HL-60 (cell line): ENCODE results near the gene FNIP2.

Experiments used
- DNase-seq, 2 experiments: peaks; one replicate each; pipeline ENCODE4 v3.0.0-alpha.2; 2010 to 2020; ENCODE audit warnings: low read depth in 1 of 2, low spot score in 1 of 2
- H3K27ac ChIP-seq: fragments of 250-450 bp; sonication (Bioruptor Pico); replicated peaks from 2 replicates; pipeline ENCODE4 v1.5.1; 2020; ENCODE audit warnings: mild to moderate bottlenecking, moderate library complexity
- H3K27me3 ChIP-seq: fragments of 250-450 bp; sonication (Bioruptor Pico); 2 replicates; pipeline ENCODE4 v1.5.1; 2021; ENCODE audit warnings: mild to moderate bottlenecking, moderate library complexity; ENCODE audit not compliant: insufficient read depth, poor library complexity, severe bottlenecking
- H3K4me3 ChIP-seq: replicated peaks from 2 replicates; pipeline ENCODE4 v1.5.1; 2011; ENCODE audit warnings: mild to moderate bottlenecking, control low read depth, low read length; ENCODE audit not compliant: insufficient read depth
- GABPA ChIP-seq: IDR thresholded peaks from 2 replicates; pipeline ENCODE4 v1.6.1; 2012; ENCODE audit warnings: low read depth
- POLR2AphosphoS5 ChIP-seq: IDR thresholded peaks from 2 replicates; pipeline ENCODE4 v1.6.1; 2012; ENCODE audit warnings: low read depth
- SPI1 ChIP-seq: IDR thresholded peaks from 2 replicates; pipeline ENCODE4 v1.6.1; 2012; ENCODE audit warnings: low read depth, mild to moderate bottlenecking, borderline replicate concordance
- TF ChIP-seq, protein P1 (sequence below): IDR thresholded peaks from 2 replicates; pipeline ENCODE4 v1.6.1; 2012; ENCODE audit warnings: low read depth; ENCODE audit not compliant: insufficient replicate concordance
- TF ChIP-seq, protein P2 (sequence below): IDR thresholded peaks from one replicate; pipeline ENCODE4 v1.5.1; 2011; ENCODE audit warnings: low read length, control low read depth, inconsistent platforms; ENCODE audit not compliant: insufficient read depth

Gene FNIP2

DNA sequence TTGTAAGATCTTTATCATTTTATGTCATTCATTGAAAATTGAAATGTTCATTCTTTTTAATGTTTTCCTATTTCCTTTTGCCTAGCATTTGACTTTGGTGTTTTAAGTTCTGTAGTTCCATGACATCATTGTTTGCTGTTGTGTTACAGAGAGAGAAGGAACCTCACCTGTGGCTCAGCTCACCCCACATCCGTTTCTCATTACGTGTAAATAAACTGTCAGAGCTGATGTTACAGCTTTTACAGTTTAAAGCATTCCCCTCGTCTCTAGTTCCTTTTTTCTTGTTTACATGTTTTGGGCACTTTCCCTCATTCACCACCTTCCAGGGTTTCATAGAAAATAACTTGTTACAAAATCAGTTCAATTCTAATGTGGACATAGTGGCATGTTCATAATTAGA lies 137.2 kb downstream of the FNIP2 start:
- H3K27me3 ChIP-seq, result no peaks in the 10 kb centered on the region
- no peak overlapping the region for H3K4me3 ChIP-seq
- peak in 1 of 2 experiments; percentile 15 for DNase-seq
- no peak overlapping the region for H3K27ac ChIP-seq
- TF ChIP-seq, protein P1, sequence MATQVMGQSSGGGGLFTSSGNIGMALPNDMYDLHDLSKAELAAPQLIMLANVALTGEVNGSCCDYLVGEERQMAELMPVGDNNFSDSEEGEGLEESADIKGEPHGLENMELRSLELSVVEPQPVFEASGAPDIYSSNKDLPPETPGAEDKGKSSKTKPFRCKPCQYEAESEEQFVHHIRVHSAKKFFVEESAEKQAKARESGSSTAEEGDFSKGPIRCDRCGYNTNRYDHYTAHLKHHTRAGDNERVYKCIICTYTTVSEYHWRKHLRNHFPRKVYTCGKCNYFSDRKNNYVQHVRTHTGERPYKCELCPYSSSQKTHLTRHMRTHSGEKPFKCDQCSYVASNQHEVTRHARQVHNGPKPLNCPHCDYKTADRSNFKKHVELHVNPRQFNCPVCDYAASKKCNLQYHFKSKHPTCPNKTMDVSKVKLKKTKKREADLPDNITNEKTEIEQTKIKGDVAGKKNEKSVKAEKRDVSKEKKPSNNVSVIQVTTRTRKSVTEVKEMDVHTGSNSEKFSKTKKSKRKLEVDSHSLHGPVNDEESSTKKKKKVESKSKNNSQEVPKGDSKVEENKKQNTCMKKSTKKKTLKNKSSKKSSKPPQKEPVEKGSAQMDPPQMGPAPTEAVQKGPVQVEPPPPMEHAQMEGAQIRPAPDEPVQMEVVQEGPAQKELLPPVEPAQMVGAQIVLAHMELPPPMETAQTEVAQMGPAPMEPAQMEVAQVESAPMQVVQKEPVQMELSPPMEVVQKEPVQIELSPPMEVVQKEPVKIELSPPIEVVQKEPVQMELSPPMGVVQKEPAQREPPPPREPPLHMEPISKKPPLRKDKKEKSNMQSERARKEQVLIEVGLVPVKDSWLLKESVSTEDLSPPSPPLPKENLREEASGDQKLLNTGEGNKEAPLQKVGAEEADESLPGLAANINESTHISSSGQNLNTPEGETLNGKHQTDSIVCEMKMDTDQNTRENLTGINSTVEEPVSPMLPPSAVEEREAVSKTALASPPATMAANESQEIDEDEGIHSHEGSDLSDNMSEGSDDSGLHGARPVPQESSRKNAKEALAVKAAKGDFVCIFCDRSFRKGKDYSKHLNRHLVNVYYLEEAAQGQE, result no peak
- TF ChIP-seq, protein P2, sequence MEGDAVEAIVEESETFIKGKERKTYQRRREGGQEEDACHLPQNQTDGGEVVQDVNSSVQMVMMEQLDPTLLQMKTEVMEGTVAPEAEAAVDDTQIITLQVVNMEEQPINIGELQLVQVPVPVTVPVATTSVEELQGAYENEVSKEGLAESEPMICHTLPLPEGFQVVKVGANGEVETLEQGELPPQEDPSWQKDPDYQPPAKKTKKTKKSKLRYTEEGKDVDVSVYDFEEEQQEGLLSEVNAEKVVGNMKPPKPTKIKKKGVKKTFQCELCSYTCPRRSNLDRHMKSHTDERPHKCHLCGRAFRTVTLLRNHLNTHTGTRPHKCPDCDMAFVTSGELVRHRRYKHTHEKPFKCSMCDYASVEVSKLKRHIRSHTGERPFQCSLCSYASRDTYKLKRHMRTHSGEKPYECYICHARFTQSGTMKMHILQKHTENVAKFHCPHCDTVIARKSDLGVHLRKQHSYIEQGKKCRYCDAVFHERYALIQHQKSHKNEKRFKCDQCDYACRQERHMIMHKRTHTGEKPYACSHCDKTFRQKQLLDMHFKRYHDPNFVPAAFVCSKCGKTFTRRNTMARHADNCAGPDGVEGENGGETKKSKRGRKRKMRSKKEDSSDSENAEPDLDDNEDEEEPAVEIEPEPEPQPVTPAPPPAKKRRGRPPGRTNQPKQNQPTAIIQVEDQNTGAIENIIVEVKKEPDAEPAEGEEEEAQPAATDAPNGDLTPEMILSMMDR, result no peak
- no peak for TF ChIP-seq SPI1
- no peak for TF ChIP-seq POLR2AphosphoS5
- TF ChIP-seq GABPA, result no peak

DNA sequence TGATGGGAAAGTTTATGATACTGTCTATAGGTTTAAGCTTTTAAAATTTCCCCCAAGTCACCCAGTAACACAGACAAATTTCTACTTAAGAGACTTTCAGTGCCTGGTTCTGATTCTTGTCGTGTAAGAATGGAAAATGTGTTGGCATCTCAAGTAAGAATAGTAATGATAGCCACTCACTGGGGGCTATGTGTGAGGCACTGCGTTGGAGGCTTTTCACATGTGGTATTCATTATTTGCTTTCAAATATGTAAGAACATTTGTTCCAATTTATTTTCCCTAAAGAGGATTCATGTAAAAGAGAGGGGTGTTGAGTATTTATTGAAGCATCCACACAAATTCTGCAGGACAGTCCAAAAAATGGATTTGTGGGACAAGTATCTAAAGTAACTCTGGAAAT lies 143.6 kb downstream of the FNIP2 start:
- Histone ChIP-seq H3K27me3 (no peaks in the 10 kb centered on the region), H3K27ac (no peak overlapping the region), H3K4me3 (no peak overlapping the region)
- no peak for DNase-seq
- TF ChIP-seq GABPA, result no peak

DNA sequence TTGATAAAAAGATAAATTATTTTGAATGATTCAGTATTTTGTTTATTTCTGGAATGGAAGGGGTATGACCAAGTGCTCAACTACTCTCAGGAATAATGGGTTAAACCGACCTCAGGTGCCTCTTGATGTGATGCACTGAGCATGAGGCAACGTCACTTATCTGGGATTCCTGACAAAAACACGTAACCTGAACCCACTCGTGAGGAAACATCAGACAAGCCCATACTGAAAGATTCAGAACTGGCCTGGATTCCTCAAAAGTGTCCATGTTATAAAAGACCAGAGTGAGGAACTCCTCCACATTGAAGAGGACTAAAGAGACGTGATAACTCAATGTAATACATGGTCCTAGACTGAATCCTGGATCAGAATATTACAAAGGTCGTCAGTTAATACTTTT lies 144.0 kb downstream of the FNIP2 start:
- H3K4me3 ChIP-seq, result no peak overlapping the region
- no peak for DNase-seq
- H3K27ac ChIP-seq, result no peak overlapping the region
- H3K27me3 ChIP-seq, result no peaks in the 10 kb centered on the region
- TF ChIP-seq GABPA (no peak), SPI1 (no peak), POLR2AphosphoS5 (no peak)
- TF ChIP-seq, protein P2, result no peak
- TF ChIP-seq, protein P1, result no peak

DNA sequence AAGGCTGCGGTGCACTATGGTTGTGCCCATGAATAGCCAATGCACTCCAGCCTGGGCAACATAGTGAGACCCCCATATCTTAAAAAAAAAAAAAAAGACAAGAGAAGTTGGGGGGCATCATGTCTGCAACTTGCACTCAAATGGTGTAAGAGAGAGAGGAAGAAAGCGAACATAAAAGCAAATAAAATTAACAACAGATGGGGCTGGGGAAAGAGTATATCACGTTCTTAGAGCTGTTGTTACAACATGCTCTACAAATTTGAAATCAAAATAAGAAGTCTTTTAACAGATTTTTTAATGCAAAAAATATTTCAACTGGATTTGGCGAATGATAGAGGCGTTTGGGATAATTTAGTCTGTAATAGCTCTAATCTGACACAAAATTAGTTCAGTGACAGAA lies 144.9 kb downstream of the FNIP2 start:
- H3K27ac ChIP-seq, result no peak overlapping the region
- TF ChIP-seq, protein P2, result no peak
- TF ChIP-seq, protein P1, result no peak
- no peak for TF ChIP-seq GABPA
- DNase-seq, result no peak
- H3K4me3 ChIP-seq, result no peak overlapping the region
- H3K27me3 ChIP-seq, result no peaks in the 10 kb centered on the region
